Measurements from ENCODE around the gene BTLA. TPM values are rescaled to one million over a fixed set of nuclear protein-coding genes. Genes with fewer than 3 reads are reported as not detected.
"Not testable (repeated sequence)": the region's sequence is repeated elsewhere in the genome, so short reads cannot be mapped to it uniquely, and the experiment has no call there.

Gene BTLA
- total RNA-seq, 2 experiments from 2014 or later: 7.3 to 7.7 TPM

- H3K4me2 ChIP-seq (ENCODE audit: low read length); intact Hi-C loops (cut with micrococcal nuclease; ENCODE audit: unreplicated experiment); POLR2A ChIA-PET; H3K9me3 ChIP-seq (ENCODE audit: low read length); H3K4me3 ChIP-seq (ENCODE audit: low read depth, low read length, poor library complexity, severe bottlenecking); H3K9me2 ChIP-seq (ENCODE audit: insufficient read depth, low read length); H3K4me1 ChIP-seq (ENCODE audit: insufficient read depth, low read length, poor library complexity, severe bottlenecking); H3K79me2 ChIP-seq (ENCODE audit: insufficient read depth, low read depth, low read length); H2AFZ ChIP-seq (ENCODE audit: low read length); BruUV-seq (replicated peaks); H3K36me3 ChIP-seq (ENCODE audit: insufficient read depth, low read length); H4K20me1 ChIP-seq (ENCODE audit: insufficient read depth, low read length); H3K27ac ChIP-seq (ENCODE audit: low read depth, low read length, poor library complexity, severe bottlenecking); DNase-seq (ENCODE audit: low spot score); CTCF ChIA-PET (ENCODE audit: unreplicated experiment): not testable (repeated sequence)
Measured at GRCh38 chr3:112418526-112418925, 80.7 kb downstream of the BTLA start.

- BruUV-seq (replicated peaks): no TSS peak
- H3K4me3 ChIP-seq (ENCODE audit: low read depth, low read length, poor library complexity, severe bottlenecking): no peak overlapping the region
- H3K9me3 ChIP-seq (ENCODE audit: low read length): no peaks in the 10 kb centered on the region
- H2AFZ ChIP-seq (ENCODE audit: low read length): no peak overlapping the region
- POLR2A ChIA-PET: no interaction called here
- H3K36me3 ChIP-seq (ENCODE audit: insufficient read depth, low read length): no peaks in the 10 kb centered on the region
- H4K20me1 ChIP-seq (ENCODE audit: insufficient read depth, low read length): no peaks in the 10 kb centered on the region
- no peak overlapping the region for H3K27ac ChIP-seq (ENCODE audit: low read depth, low read length, poor library complexity, severe bottlenecking)
- CTCF ChIA-PET (ENCODE audit: unreplicated experiment): no interaction called here
- H3K4me1 ChIP-seq (ENCODE audit: insufficient read depth, low read length, poor library complexity, severe bottlenecking): no peaks in the 10 kb centered on the region
- no peaks in the 10 kb centered on the region for H3K9me2 ChIP-seq (ENCODE audit: insufficient read depth, low read length)
- TF ChIP-seq CTCF (conservative IDR thresholded peaks at IDR 0.05; ENCODE audit: low read length): no peak
- TF ChIP-seq EZH2phosphoT487 (IDR thresholded peaks at IDR 0.05; ENCODE audit: borderline replicate concordance, low read depth, low read length): no peak
- intact Hi-C loops (cut with micrococcal nuclease; ENCODE audit: unreplicated experiment): no loop called here
- DNase-seq (ENCODE audit: low spot score): no peak
- H3K79me2 ChIP-seq (ENCODE audit: insufficient read depth, low read depth, low read length): no peaks in the 10 kb centered on the region
- H3K4me2 ChIP-seq (ENCODE audit: low read length): no peak overlapping the region
Measured at GRCh38 chr3:112417696-112418318, 81.5 kb downstream of the BTLA start.

- ChIA-PET POLR2A (no interaction called here), CTCF (ENCODE audit: unreplicated experiment) (no interaction called here)
- Histone ChIP-seq H3K9me3 (ENCODE audit: low read length) (no peaks in the 10 kb centered on the region), H3K27ac (ENCODE audit: low read depth, low read length, poor library complexity, severe bottlenecking) (no peak overlapping the region), H3K4me1 (ENCODE audit: insufficient read depth, low read length, poor library complexity, severe bottlenecking) (no peaks in the 10 kb centered on the region), H3K79me2 (ENCODE audit: insufficient read depth, low read depth, low read length) (no peaks in the 10 kb centered on the region), H2AFZ (ENCODE audit: low read length) (no peak overlapping the region), H3K9me2 (ENCODE audit: insufficient read depth, low read length) (no peaks in the 10 kb centered on the region), H4K20me1 (ENCODE audit: insufficient read depth, low read length) (no peaks in the 10 kb centered on the region), H3K36me3 (ENCODE audit: insufficient read depth, low read length) (no peaks in the 10 kb centered on the region), H3K4me2 (ENCODE audit: low read length) (no peak overlapping the region), H3K4me3 (ENCODE audit: low read depth, low read length, poor library complexity, severe bottlenecking) (no peak overlapping the region)
- intact Hi-C loops (cut with micrococcal nuclease; ENCODE audit: unreplicated experiment): no loop called here
- no peak for DNase-seq (ENCODE audit: low spot score)
- no peak for TF ChIP-seq EZH2phosphoT487 (IDR thresholded peaks at IDR 0.05; ENCODE audit: borderline replicate concordance, low read depth, low read length)
- TF ChIP-seq CTCF (conservative IDR thresholded peaks at IDR 0.05; ENCODE audit: low read length): no peak
- BruUV-seq (replicated peaks): no TSS peak
Measured at GRCh38 chr3:112416391-112417212, 82.7 kb downstream of the BTLA start.
